HCT116 (cell line): ENCODE data around the gene TOR4A. TPM values are rescaled to one million over a fixed set of nuclear protein-coding genes. Genes with fewer than 3 reads are reported as not detected.

Experiments
- ATAC-seq: fragments of 200-7000 bp; cut with Tn5 transposase; 2 replicates; pipeline ENCODE4 v1.9.1; 2020; ENCODE audit warnings: mild to moderate bottlenecking, moderate library complexity
- BruUV-seq: library from RNA; stranded (reverse); fragments of 400-500 nt; replicated peaks from 2 replicates; lab custom pipeline; 2021; lab: Mats Ljungman, UMichigan
- CTCF ChIA-PET: fragments of 300-600 bp; sonication (Branson Sonifier 250); formaldehyde crosslinking; loops from one replicate; lab custom pipeline; 2021; ENCODE audit warnings: antibody characterized with exemption; lab: Charles Lee
- POLR2A ChIA-PET: fragments of 300-600, 350-600 bp; sonication (Branson Sonifier 250); formaldehyde crosslinking; loops from one replicate; lab custom pipeline; 2021; ENCODE audit warnings: antibody characterized with exemption; lab: Charles Lee
- RAD21 ChIA-PET, 2 experiments: fragments of 300-600 bp; sonication (Branson Sonifier 250); formaldehyde crosslinking; loops; one replicate each; lab custom pipeline; 2023; ENCODE audit warnings: low total read pairs in 2 of 2; ENCODE audit not compliant: uncharacterized antibody in 2 of 2, unreplicated experiment in 2 of 2, low non-redundant PET in 1 of 2; lab: Charles Lee
- DNase-seq: peaks from one replicate; pipeline ENCODE4 v3.0.0-alpha.2; 2010; ENCODE audit warnings: low read depth, low spot score
- H2AFZ ChIP-seq: fragments of 200-600 bp; shearing (Covaris generic), sonication (generic); 2 replicates; pipeline ENCODE4 v1.6.1; 2017; ENCODE audit warnings: low read depth, mixed run types, mixed read lengths, antibody characterized with exemption, low read length; ENCODE audit not compliant: poor library complexity, severe bottlenecking
- H3K27ac ChIP-seq: 2 replicates; pipeline ENCODE4 v1.5.1; 2012; ENCODE audit warnings: low read depth, low read length
- H3K27me3 ChIP-seq: fragments of 200-600 bp; sonication (generic); 2 replicates; pipeline ENCODE4 v1.6.1; 2016; ENCODE audit warnings: mixed run types, low read length, mixed read lengths; ENCODE audit not compliant: insufficient read depth
- H3K36me3 ChIP-seq, 2 experiments: fragments of 200-500 bp in 1 of 2; fragments of 200-600 bp in 1 of 2; sonication (Bioruptor generic) in 1 of 2; sonication (generic) in 1 of 2; 2 replicates each; pipeline versions ENCODE4 v1.5.1 to v1.6.1; 2014 to 2016; ENCODE audit warnings: low read length in 2 of 2, inconsistent platforms in 1 of 2, mixed read lengths in 1 of 2, mixed run types in 1 of 2; ENCODE audit not compliant: insufficient read depth in 2 of 2, control insufficient read depth in 1 of 2
- H3K4me1 ChIP-seq, 2 experiments: fragments of 200-600 bp in 1 of 2; sonication (generic) in 1 of 2; 2 replicates each; pipeline versions ENCODE4 v1.5.1 to v1.6.1; 2012 to 2017; ENCODE audit warnings: low read length in 2 of 2, inconsistent platforms in 1 of 2, mild to moderate bottlenecking in 1 of 2, mixed read lengths in 1 of 2, mixed run types in 1 of 2, moderate library complexity in 1 of 2; ENCODE audit not compliant: insufficient read depth in 2 of 2, control insufficient read depth in 1 of 2
- H3K4me2 ChIP-seq: fragments of 200-600 bp; sonication (generic); 2 replicates; pipeline ENCODE4 v1.6.1; 2017; ENCODE audit warnings: mixed run types, low read length, mixed read lengths
- H3K4me3 ChIP-seq, 2 experiments: fragments of 200-600 bp in 1 of 2; sonication (generic) in 1 of 2; replicated peaks in 1 of 2; 2 replicates each; pipeline ENCODE4 v1.5.1; 2011 to 2016; ENCODE audit warnings: low read length in 2 of 2, control low read depth in 1 of 2, low read depth in 1 of 2, mild to moderate bottlenecking in 1 of 2, mixed read lengths in 1 of 2, mixed run types in 1 of 2
- H3K79me2 ChIP-seq: fragments of 200-600 bp; sonication (generic); 2 replicates; pipeline ENCODE4 v1.6.1; 2017; ENCODE audit warnings: mild to moderate bottlenecking, mixed run types, low read length, moderate library complexity, mixed read lengths; ENCODE audit not compliant: insufficient read depth
- H3K9ac ChIP-seq: fragments of 200-600 bp; sonication (generic); 2 replicates; pipeline ENCODE4 v1.6.1; 2016; ENCODE audit warnings: low read length, mixed read lengths
- H3K9me2 ChIP-seq: fragments of 200-600 bp; sonication (generic), shearing (Covaris generic); 2 replicates; pipeline ENCODE4 v1.6.1; 2017; ENCODE audit warnings: mixed run types, mild to moderate bottlenecking, moderate library complexity; ENCODE audit not compliant: insufficient read depth
- H3K9me3 ChIP-seq, 2 experiments: fragments of 200-500 bp in 1 of 2; fragments of 200-600 bp in 1 of 2; sonication (Bioruptor generic) in 1 of 2; sonication (generic) in 1 of 2; 2 replicates each; pipeline ENCODE4 v1.6.1; 2014 to 2017; ENCODE audit warnings: low read length in 2 of 2, mixed read lengths in 2 of 2, inconsistent platforms in 1 of 2, low read depth in 1 of 2, mild to moderate bottlenecking in 1 of 2, mixed run types in 1 of 2, moderate library complexity in 1 of 2; ENCODE audit not compliant: control insufficient read depth in 1 of 2, insufficient read depth in 1 of 2
- H4K20me1 ChIP-seq: fragments of 200-600 bp; sonication (generic), shearing (Covaris generic); 2 replicates; pipeline ENCODE4 v1.6.1; 2017; ENCODE audit warnings: mixed run types, mild to moderate bottlenecking, moderate library complexity; ENCODE audit not compliant: insufficient read depth
- CEBPB ChIP-seq: IDR thresholded peaks from 2 replicates; pipeline ENCODE4 v1.6.1; 2012; ENCODE audit warnings: low read depth
- EGR1 ChIP-seq: IDR thresholded peaks from 2 replicates; pipeline ENCODE4 v1.6.1; 2012; ENCODE audit warnings: low read depth
- POLR2A ChIP-seq: IDR thresholded peaks from 2 replicates; pipeline ENCODE4 v1.7.0; 2011; ENCODE audit warnings: borderline replicate concordance; ENCODE audit not compliant: insufficient read depth, insufficient read length; ENCODE audit errors: extremely low read depth
- SRF ChIP-seq: IDR thresholded peaks from 2 replicates; pipeline ENCODE4 v1.6.1; 2012; ENCODE audit warnings: low read depth
- ZFX ChIP-seq: fragments of 450-650 bp; IDR thresholded peaks from 2 replicates; pipeline ENCODE4 v1.6.1; 2017
- intact Hi-C: fragments of 100-400 bp; cut with micrococcal nuclease; formaldehyde crosslinking; loops from 2 replicates; pipeline ENCODE4 v1.10.0; 2022
- total RNA-seq: library from RNA; stranded (reverse); gene quantifications from one replicate; pipeline ENCODE4 v1.2.1, GENCODE V29; 2021; ENCODE audit not compliant: unreplicated experiment
- TF ChIP-seq, protein P1 (sequence below): IDR thresholded peaks from 2 replicates; pipeline ENCODE4 v1.6.1; 2012; ENCODE audit warnings: low read depth
- TF ChIP-seq, protein P2 (sequence below): IDR thresholded peaks from 2 replicates; pipeline ENCODE4 v1.6.1; 2012

Gene TOR4A
- total RNA-seq, 1 experiment from 2014 or later: 34.0 TPM

DNA sequence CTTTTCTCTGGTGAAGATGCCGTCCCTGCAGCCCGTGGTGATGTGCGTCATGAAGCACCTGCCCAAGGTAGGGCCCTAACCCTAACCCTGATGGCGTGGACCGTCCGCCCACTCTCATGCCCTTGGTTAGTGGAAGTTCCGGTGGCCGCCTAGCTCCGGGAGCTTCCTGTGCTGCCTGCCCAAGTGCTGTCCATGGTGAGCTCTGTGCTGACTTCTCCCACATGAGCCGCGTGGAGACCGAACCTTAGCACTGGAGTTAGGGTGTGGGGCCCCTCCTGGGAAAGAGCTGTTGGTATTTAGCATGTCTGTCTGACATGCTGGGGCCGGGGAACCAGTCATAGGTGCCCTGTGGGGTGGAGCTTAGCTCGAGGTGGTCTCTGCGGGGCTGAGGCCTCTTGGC is 21.2 kb upstream of the TOR4A start (continued):
- TF ChIP-seq, protein P1, sequence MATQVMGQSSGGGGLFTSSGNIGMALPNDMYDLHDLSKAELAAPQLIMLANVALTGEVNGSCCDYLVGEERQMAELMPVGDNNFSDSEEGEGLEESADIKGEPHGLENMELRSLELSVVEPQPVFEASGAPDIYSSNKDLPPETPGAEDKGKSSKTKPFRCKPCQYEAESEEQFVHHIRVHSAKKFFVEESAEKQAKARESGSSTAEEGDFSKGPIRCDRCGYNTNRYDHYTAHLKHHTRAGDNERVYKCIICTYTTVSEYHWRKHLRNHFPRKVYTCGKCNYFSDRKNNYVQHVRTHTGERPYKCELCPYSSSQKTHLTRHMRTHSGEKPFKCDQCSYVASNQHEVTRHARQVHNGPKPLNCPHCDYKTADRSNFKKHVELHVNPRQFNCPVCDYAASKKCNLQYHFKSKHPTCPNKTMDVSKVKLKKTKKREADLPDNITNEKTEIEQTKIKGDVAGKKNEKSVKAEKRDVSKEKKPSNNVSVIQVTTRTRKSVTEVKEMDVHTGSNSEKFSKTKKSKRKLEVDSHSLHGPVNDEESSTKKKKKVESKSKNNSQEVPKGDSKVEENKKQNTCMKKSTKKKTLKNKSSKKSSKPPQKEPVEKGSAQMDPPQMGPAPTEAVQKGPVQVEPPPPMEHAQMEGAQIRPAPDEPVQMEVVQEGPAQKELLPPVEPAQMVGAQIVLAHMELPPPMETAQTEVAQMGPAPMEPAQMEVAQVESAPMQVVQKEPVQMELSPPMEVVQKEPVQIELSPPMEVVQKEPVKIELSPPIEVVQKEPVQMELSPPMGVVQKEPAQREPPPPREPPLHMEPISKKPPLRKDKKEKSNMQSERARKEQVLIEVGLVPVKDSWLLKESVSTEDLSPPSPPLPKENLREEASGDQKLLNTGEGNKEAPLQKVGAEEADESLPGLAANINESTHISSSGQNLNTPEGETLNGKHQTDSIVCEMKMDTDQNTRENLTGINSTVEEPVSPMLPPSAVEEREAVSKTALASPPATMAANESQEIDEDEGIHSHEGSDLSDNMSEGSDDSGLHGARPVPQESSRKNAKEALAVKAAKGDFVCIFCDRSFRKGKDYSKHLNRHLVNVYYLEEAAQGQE: no peak
- no peak for TF ChIP-seq POLR2A
- TF ChIP-seq EGR1: no peak
- no peak for TF ChIP-seq CEBPB
- TF ChIP-seq, protein P2, sequence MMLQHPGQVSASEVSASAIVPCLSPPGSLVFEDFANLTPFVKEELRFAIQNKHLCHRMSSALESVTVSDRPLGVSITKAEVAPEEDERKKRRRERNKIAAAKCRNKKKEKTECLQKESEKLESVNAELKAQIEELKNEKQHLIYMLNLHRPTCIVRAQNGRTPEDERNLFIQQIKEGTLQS: no peak
- no peak for TF ChIP-seq ZFX

DNA sequence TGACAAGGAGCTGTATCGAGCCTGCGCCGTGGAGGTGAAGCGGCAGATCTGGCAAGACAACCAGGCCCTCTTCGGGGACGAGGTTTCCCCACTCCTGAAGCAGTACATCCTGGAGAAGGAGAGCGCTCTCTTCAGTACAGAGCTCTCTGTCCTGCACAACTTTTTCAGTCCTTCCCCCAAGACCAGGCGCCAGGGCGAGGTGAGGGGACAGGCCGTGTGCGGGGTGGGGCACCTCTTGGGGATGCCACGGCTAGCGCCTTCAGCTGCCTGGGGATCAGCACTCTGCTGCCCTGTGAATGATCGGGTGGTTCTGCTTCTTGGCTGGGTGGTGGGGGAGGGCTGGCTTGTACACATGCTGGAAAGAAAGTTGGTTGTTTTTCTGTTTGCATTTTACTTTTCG is 20.7 kb upstream of the TOR4A start:
- BruUV-seq: no TSS peak
- intact Hi-C loops: no loop called here
- peak overlapping the region; percentile 97 to 100 for H3K4me3 ChIP-seq
- H3K36me3 ChIP-seq: peaks cover 17 to 22% of the 10 kb centered on the region in 2 experiments
- no peak overlapping the region for H2AFZ ChIP-seq
- H3K4me1 ChIP-seq: peaks cover 21 to 42% of the 10 kb centered on the region in 2 experiments
- RAD21 ChIA-PET: no interaction called here
- peaks cover 36% of the 10 kb centered on the region for H3K79me2 ChIP-seq
- no peak for TF ChIP-seq SRF
- TF ChIP-seq, all 23 proteins: peak for 0
- Histone ChIP-seq H3K27me3 (no peaks in the 10 kb centered on the region), H3K9me2 (no peaks in the 10 kb centered on the region), H3K27ac (no peak overlapping the region), H3K9me3 (no peaks in the 10 kb centered on the region), H4K20me1 (no peaks in the 10 kb centered on the region), H3K4me2 (peak overlapping the region; percentile 93), H3K9ac (0 out of 2 replicates have a peak overlapping the region, but pooled peaks have one; percentile 88)
- DNase-seq (no peak), ATAC-seq (no peak)
- ChIA-PET POLR2A (interaction anchor here (5.9 kb wide), 1 partner anchor 16 kb away, joined by 39 read pairs; the partner anchor contains the start of gene TUBB4B), CTCF (no interaction called here)
